IPS-NIHi11 (cell line): ENCODE data around the gene SYS1.

Experiments used
- DNase-seq: peaks from one replicate; pipeline ENCODE4 v3.0.0; 2012; ENCODE audit warnings: mixed read lengths, low spot score

Gene SYS1

GRCh38 chr20:45362804-45363610, at the start of gene SYS1:
SYS1 (plus strand) TSS chr20:45363156; CDS start chr20:45363532, 376 bp downstream.
- DNase-seq, result peak; percentile 96

- DNase-seq, result no peak
Observed at GRCh38 chr20:45313943-45314342, 49.0 kb upstream of the SYS1 start.

- DNase-seq, result no peak
Observed at GRCh38 chr20:45315672-45316071, 47.3 kb upstream of the SYS1 start.

GRCh38 chr20:45316150-45317080, 46.5 kb upstream of the SYS1 start:
- DNase-seq, result no peak

- no peak for DNase-seq
Observed at GRCh38 chr20:45317826-45318225, 45.1 kb upstream of the SYS1 start.

- no peak for DNase-seq
Observed at GRCh38 chr20:45318386-45318939, 44.5 kb upstream of the SYS1 start.

GRCh38 chr20:45318948-45319347, 44.0 kb upstream of the SYS1 start:
- DNase-seq, result no peak

GRCh38 chr20:45320948-45321595, 41.9 kb upstream of the SYS1 start:
- no peak for DNase-seq

- DNase-seq, result peak; percentile 47
Observed at GRCh38 chr20:45322952-45323383, 40.0 kb upstream of the SYS1 start.

GRCh38 chr20:45323731-45324130, 39.2 kb upstream of the SYS1 start:
- DNase-seq, result no peak

GRCh38 chr20:45325371-45325770, 37.6 kb upstream of the SYS1 start:
- no peak for DNase-seq

GRCh38 chr20:45328451-45328850, 34.5 kb upstream of the SYS1 start:
- DNase-seq, result no peak

- DNase-seq, result no peak
Observed at GRCh38 chr20:45329497-45330319, 33.2 kb upstream of the SYS1 start.

- DNase-seq, result no peak
Observed at GRCh38 chr20:45330476-45330875, 32.5 kb upstream of the SYS1 start.

GRCh38 chr20:45336530-45337366, 26.2 kb upstream of the SYS1 start:
- DNase-seq, result no peak

- peak; percentile 45 for DNase-seq
Observed at GRCh38 chr20:45337367-45338120, 25.4 kb upstream of the SYS1 start.

- no peak for DNase-seq
Observed at GRCh38 chr20:45338121-45339030, 24.6 kb upstream of the SYS1 start.

GRCh38 chr20:45339084-45339483, 23.9 kb upstream of the SYS1 start:
- DNase-seq, result no peak
